GM12872 (cell line): ENCODE data around the gene MTMR11.

Experiments used
- CTCF ChIP-seq: IDR thresholded peaks from 3 replicates; pipeline ENCODE4 v1.5.1; 2011; ENCODE audit warnings: low read depth, mild to moderate bottlenecking, low read length, moderate library complexity; ENCODE audit not compliant: insufficient read depth

The MTMR11 gene

GRCh38 chr1:149881876-149882275 is 54.8 kb downstream of the MTMR11 start:
- no peak for TF ChIP-seq CTCF

- TF ChIP-seq CTCF, result no peak
Observed at GRCh38 chr1:149879556-149879955, 57.1 kb downstream of the MTMR11 start.
